H9 (cell line): ENCODE results near the gene EVI5L. TPM values are rescaled to one million over a fixed set of nuclear protein-coding genes. Genes with fewer than 3 reads are reported as not detected.

ENCODE experiments used
- DNase-seq: peaks from one replicate; pipeline ENCODE4 v3.0.0-alpha.2; 2017
- H2AFZ ChIP-seq: one replicate; pipeline ENCODE4 v1.6.1; 2013; ENCODE audit warnings: mild to moderate bottlenecking, low read length, control low read depth, moderate library complexity
- H2AK5ac ChIP-seq: 2 replicates; pipeline ENCODE4 v1.6.1; 2013; ENCODE audit warnings: low read length, control low read depth, mixed read lengths; ENCODE audit not compliant: insufficient read length
- H2BK120ac ChIP-seq: one replicate; pipeline ENCODE4 v1.6.1; 2013; ENCODE audit warnings: low read depth, mild to moderate bottlenecking, low read length, control low read depth, inconsistent platforms; ENCODE audit not compliant: poor library complexity, severe bottlenecking
- H2BK12ac ChIP-seq: 2 replicates; pipeline ENCODE4 v1.6.1; 2013; ENCODE audit warnings: low read length, control low read depth, mixed read lengths, low read depth; ENCODE audit not compliant: insufficient read length
- H2BK15ac ChIP-seq: 2 replicates; pipeline ENCODE4 v1.6.1; 2013; ENCODE audit warnings: low read depth, low read length, control low read depth
- H2BK20ac ChIP-seq: one replicate; pipeline ENCODE4 v1.6.1; 2013; ENCODE audit warnings: low read depth, mild to moderate bottlenecking, low read length, control low read depth, inconsistent platforms; ENCODE audit not compliant: poor library complexity, severe bottlenecking
- H2BK5ac ChIP-seq: 2 replicates; pipeline ENCODE4 v1.6.1; 2013; ENCODE audit warnings: low read length, control low read depth, mixed read lengths; ENCODE audit not compliant: insufficient read length
- H3K14ac ChIP-seq: 2 replicates; pipeline ENCODE4 v1.6.1; 2013; ENCODE audit warnings: low read length, control low read depth; ENCODE audit not compliant: insufficient read depth
- H3K18ac ChIP-seq: 2 replicates; pipeline ENCODE4 v1.6.1; 2013; ENCODE audit warnings: low read depth, mild to moderate bottlenecking, mixed read lengths, low read length, control low read depth; ENCODE audit not compliant: insufficient read length
- H3K23ac ChIP-seq: 2 replicates; pipeline ENCODE4 v1.6.1; 2013; ENCODE audit warnings: low read length, control low read depth, mixed read lengths, low read depth; ENCODE audit not compliant: insufficient read length
- H3K23me2 ChIP-seq: 2 replicates; pipeline ENCODE4 v1.6.1; 2013; ENCODE audit warnings: low read depth, mild to moderate bottlenecking, mixed read lengths, low read length, control low read depth; ENCODE audit not compliant: insufficient read length, poor library complexity, severe bottlenecking
- H3K27ac ChIP-seq: 2 replicates; pipeline ENCODE4 v1.5.1; 2013; ENCODE audit warnings: low read length, control low read depth, mixed read lengths, low read depth; ENCODE audit not compliant: insufficient read length
- H3K27me3 ChIP-seq: 2 replicates; pipeline ENCODE4 v1.6.1; 2013; ENCODE audit warnings: low read length, control low read depth, inconsistent platforms; ENCODE audit not compliant: insufficient read depth
- H3K4ac ChIP-seq: 2 replicates; pipeline ENCODE4 v1.6.1; 2013; ENCODE audit warnings: low read depth, mild to moderate bottlenecking, control low read depth, inconsistent platforms, low read length, moderate library complexity
- H3K4me1 ChIP-seq: 2 replicates; pipeline ENCODE4 v1.6.1; 2013; ENCODE audit warnings: low read length, control low read depth, inconsistent platforms; ENCODE audit not compliant: insufficient read depth
- H3K4me2 ChIP-seq: 2 replicates; pipeline ENCODE4 v1.6.1; 2013; ENCODE audit warnings: low read length, control low read depth, mixed read lengths; ENCODE audit not compliant: insufficient read length, insufficient read depth
- H3K56ac ChIP-seq: 2 replicates; pipeline ENCODE4 v1.6.1; 2013; ENCODE audit warnings: low read depth, mild to moderate bottlenecking, mixed read lengths, low read length, control low read depth; ENCODE audit not compliant: insufficient read length
- H3K79me1 ChIP-seq: 2 replicates; pipeline ENCODE4 v1.6.1; 2013; ENCODE audit warnings: low read depth, mild to moderate bottlenecking, moderate library complexity, low read length, control low read depth, inconsistent platforms; ENCODE audit not compliant: insufficient read depth, poor library complexity, severe bottlenecking
- H3K79me2 ChIP-seq: 2 replicates; pipeline ENCODE4 v1.6.1; 2013; ENCODE audit warnings: low read length, control low read depth, inconsistent platforms; ENCODE audit not compliant: insufficient read depth
- H3K9ac ChIP-seq: 2 replicates; pipeline ENCODE4 v1.6.1; 2013; ENCODE audit warnings: low read length, control low read depth, mixed read lengths; ENCODE audit not compliant: insufficient read length; ENCODE audit errors: extremely low read depth
- H3K9me3 ChIP-seq: one replicate; pipeline ENCODE4 v1.6.1; 2013; ENCODE audit warnings: low read depth, low read length, inconsistent platforms; ENCODE audit not compliant: control insufficient read depth
- H3T11ph ChIP-seq: one replicate; pipeline ENCODE4 v1.6.1; 2013; ENCODE audit warnings: mild to moderate bottlenecking, low read length, control low read depth, inconsistent platforms
- H4K20me1 ChIP-seq: one replicate; pipeline ENCODE4 v1.6.1; 2013; ENCODE audit not compliant: control insufficient read depth, insufficient read length, insufficient read depth
- H4K5ac ChIP-seq: 2 replicates; pipeline ENCODE4 v1.6.1; 2013; ENCODE audit warnings: low read depth, mild to moderate bottlenecking, mixed read lengths, low read length, control low read depth; ENCODE audit not compliant: insufficient read length
- H4K8ac ChIP-seq: replicated peaks from 2 replicates; pipeline ENCODE4 v1.6.1; 2013; ENCODE audit warnings: low read length, control low read depth, mixed read lengths, low read depth; ENCODE audit not compliant: insufficient read length
- H4K91ac ChIP-seq: 2 replicates; pipeline ENCODE4 v1.6.1; 2013; ENCODE audit warnings: low read depth, mild to moderate bottlenecking, moderate library complexity, mixed read lengths, low read length, control low read depth; ENCODE audit not compliant: insufficient read length
- H3K27ac Mint-ChIP-seq, 3 experiments: 2 replicates in 2 of 3; 3 replicates in 1 of 3; pipeline ENCODE4 v1.8.0; 2020 to 2021; ENCODE audit warnings: mixed read lengths in 3 of 3, mild to moderate bottlenecking in 1 of 3, moderate library complexity in 1 of 3
- H3K27me3 Mint-ChIP-seq: 2 replicates; pipeline ENCODE4 v1.8.0; 2021; ENCODE audit warnings: low read depth, mild to moderate bottlenecking, moderate library complexity, mixed read lengths
- H3K36me3 Mint-ChIP-seq, 3 experiments: 2 replicates in 2 of 3; 3 replicates in 1 of 3; pipeline ENCODE4 v1.8.0; 2020 to 2021; ENCODE audit warnings: low read depth in 3 of 3, mixed read lengths in 3 of 3; ENCODE audit not compliant: insufficient read depth in 1 of 3
- H3K4me1 Mint-ChIP-seq, 2 experiments: 2 replicates each; pipeline ENCODE4 v1.8.0; 2020; ENCODE audit warnings: mixed read lengths in 2 of 2
- H3K4me3 Mint-ChIP-seq, 2 experiments: 2 replicates in 1 of 2; 3 replicates in 1 of 2; pipeline ENCODE4 v1.8.0; 2020 to 2021; ENCODE audit warnings: mild to moderate bottlenecking in 2 of 2, mixed read lengths in 2 of 2, moderate library complexity in 1 of 2
- H3K9me3 Mint-ChIP-seq, 2 experiments: 2 replicates in 1 of 2; 3 replicates in 1 of 2; pipeline ENCODE4 v1.8.0; 2020; ENCODE audit warnings: mild to moderate bottlenecking in 2 of 2, mixed read lengths in 2 of 2, moderate library complexity in 1 of 2
- WGBS: extraction: QIAGEN DNeasy Blood & Tissue Kit; methylation state at CpG from one replicate; pipeline ENCODE4 v1.1.7; 2013; ENCODE audit warnings: missing lambda C conversion rate, low lambda C conversion rate, mixed read lengths; ENCODE audit not compliant: insufficient read length; ENCODE audit errors: extremely low coverage; 5-methylcytosine and 5-hydroxymethylcytosine counted together
- total RNA-seq: library from RNA; stranded (reverse); gene quantifications from 2 replicates; pipeline ENCODE4 v1.2.1, GENCODE V29; 2021
- TF ChIP-seq, protein P1 (sequence below): fragments of 200-600 bp; sonication (generic); conservative IDR thresholded peaks from 3 replicates; pipeline ENCODE4 v1.8.0; 2021; ENCODE audit warnings: antibody characterized with exemption, mild to moderate bottlenecking

Gene EVI5L
- total RNA-seq, 1 experiment from 2014 or later: 7.1 TPM

DNA sequence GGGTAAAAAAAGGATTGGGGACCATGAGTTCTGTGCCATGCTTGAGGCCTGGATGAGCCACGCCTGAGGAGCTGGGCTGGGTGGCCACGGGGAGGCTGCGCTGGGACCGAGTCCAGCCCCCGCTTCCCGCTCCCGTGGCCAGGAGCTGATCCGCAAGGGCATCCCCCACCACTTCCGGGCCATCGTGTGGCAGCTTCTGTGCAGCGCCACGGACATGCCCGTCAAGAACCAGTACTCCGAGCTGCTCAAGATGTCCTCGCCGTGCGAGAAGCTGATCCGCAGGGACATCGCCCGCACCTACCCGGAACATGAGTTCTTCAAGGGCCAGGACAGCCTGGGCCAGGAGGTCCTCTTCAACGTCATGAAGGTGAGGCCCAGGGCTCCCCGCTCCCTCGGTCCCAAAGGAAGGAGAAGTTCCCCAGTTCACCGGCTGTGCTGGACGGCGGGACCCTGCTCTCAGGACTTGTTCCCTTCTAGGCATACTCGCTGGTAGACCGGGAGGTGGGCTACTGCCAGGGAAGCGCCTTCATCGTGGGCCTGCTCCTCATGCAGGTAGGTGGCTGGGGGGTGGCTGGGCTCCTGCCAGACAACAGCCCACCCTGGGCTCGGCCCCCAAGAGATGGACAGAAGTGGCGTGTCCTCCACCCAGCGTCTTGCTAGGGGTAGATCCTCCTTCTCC is 18.9 kb downstream of the EVI5L start:
- Histone ChIP-seq H3K14ac (no peak overlapping the region), H3K4ac (no peak overlapping the region), H2AFZ (no peak overlapping the region), H3K79me1 (no peaks in the 10 kb centered on the region), H4K5ac (no peak overlapping the region), H3K79me2 (no peaks in the 10 kb centered on the region), H3K9ac (no peak overlapping the region), H4K91ac (no peak overlapping the region), H3K18ac (no peak overlapping the region), H2BK5ac (no peak overlapping the region), H2BK20ac (no peak overlapping the region), H3K23me2 (no peaks in the 10 kb centered on the region), H3K23ac (no peak overlapping the region), H3K27ac (no peak overlapping the region), H3K4me2 (no peak overlapping the region), H4K20me1 (no peaks in the 10 kb centered on the region), H3K4me1 (no peaks in the 10 kb centered on the region), H3T11ph (no peak overlapping the region), H2AK5ac (no peak overlapping the region), H4K8ac (no peak overlapping the region), H2BK12ac (no peak overlapping the region), H3K9me3 (no peaks in the 10 kb centered on the region), H3K56ac (no peak overlapping the region), H2BK15ac (no peak overlapping the region), H2BK120ac (no peak overlapping the region), H3K27me3 (no peaks in the 10 kb centered on the region)
- DNase-seq: peak; percentile 24
- Mint-ChIP-seq H3K36me3 (no peaks in the 10 kb centered on the region), H3K27ac (no peak overlapping the region), H3K4me3 (no peak overlapping the region), H3K4me1 (peaks cover 6 to 10% of the 10 kb centered on the region in 2 experiments), H3K9me3 (no peaks in the 10 kb centered on the region), H3K27me3 (peaks cover 14% of the 10 kb centered on the region)
- WGBS: no CpG with 5 or more reads among the region's 34 CpGs
- TF ChIP-seq, protein P1, sequence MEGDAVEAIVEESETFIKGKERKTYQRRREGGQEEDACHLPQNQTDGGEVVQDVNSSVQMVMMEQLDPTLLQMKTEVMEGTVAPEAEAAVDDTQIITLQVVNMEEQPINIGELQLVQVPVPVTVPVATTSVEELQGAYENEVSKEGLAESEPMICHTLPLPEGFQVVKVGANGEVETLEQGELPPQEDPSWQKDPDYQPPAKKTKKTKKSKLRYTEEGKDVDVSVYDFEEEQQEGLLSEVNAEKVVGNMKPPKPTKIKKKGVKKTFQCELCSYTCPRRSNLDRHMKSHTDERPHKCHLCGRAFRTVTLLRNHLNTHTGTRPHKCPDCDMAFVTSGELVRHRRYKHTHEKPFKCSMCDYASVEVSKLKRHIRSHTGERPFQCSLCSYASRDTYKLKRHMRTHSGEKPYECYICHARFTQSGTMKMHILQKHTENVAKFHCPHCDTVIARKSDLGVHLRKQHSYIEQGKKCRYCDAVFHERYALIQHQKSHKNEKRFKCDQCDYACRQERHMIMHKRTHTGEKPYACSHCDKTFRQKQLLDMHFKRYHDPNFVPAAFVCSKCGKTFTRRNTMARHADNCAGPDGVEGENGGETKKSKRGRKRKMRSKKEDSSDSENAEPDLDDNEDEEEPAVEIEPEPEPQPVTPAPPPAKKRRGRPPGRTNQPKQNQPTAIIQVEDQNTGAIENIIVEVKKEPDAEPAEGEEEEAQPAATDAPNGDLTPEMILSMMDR: no peak
